Fibroblast of lung (primary cell): ENCODE measurements around the gene RHOD.

ENCODE experiments used
- CTCF ChIP-seq, 2 donors: IDR thresholded peaks in 1 of 2; conservative IDR thresholded peaks in 1 of 2; 1 replicate in 1 of 2; 2 replicates in 1 of 2; pipeline ENCODE4 v1.5.1; 2011 to 2012; ENCODE audit warnings: low read length in 2 of 2, control low read depth in 1 of 2, inconsistent platforms in 1 of 2, low read depth in 1 of 2, mild to moderate bottlenecking in 1 of 2
- EZH2 ChIP-seq: IDR thresholded peaks from 2 replicates; pipeline ENCODE4 v1.5.1; 2012; ENCODE audit warnings: low read length, control low read depth, mild to moderate bottlenecking; ENCODE audit errors: missing control alignments

GRCh38 chr11:67013511-67014045, 43.1 kb upstream of the RHOD start:
- TF ChIP-seq CTCF (conservative IDR thresholded peaks at IDR 0.05 in 1 of 2, IDR thresholded peaks at IDR 0.05 in 1 of 2; ENCODE audit: low read depth in 1 of 2, low read length in 2 of 2) (no peak), EZH2 (no peak)
